Right cardiac atrium (tissue), 5 donors: Measurements from ENCODE around the gene PDCD10. TPM values are rescaled to one million over a fixed set of nuclear protein-coding genes. Genes with fewer than 3 reads are reported as not detected.

Experiments
- ATAC-seq, 2 donors: fragments of 200-7000 bp; cut with Tn5 transposase; one replicate each; pipeline versions ENCODE4 v1.8.0 to v1.9.1; 2020; ENCODE audit warnings: moderate library complexity in 2 of 2, mild to moderate bottlenecking in 1 of 2
- DNase-seq, 3 donors: peaks; one replicate each; pipeline ENCODE4 v3.0.0-alpha.2; 2020
- H3K27ac ChIP-seq: one replicate; pipeline ENCODE4 v1.5.1; 2013; ENCODE audit warnings: mild to moderate bottlenecking, low read length, control low read depth, moderate library complexity
- H3K27me3 ChIP-seq: one replicate; pipeline ENCODE4 v1.6.1; 2013; ENCODE audit not compliant: control insufficient read depth, insufficient read depth
- H3K4me1 ChIP-seq: one replicate; pipeline ENCODE4 v1.6.1; 2013; ENCODE audit warnings: low read length; ENCODE audit not compliant: control insufficient read depth, insufficient read depth
- H3K4me3 ChIP-seq: one replicate; pipeline ENCODE4 v1.5.1; 2013; ENCODE audit warnings: low read length, control low read depth
- H3K9me3 ChIP-seq: one replicate; pipeline ENCODE4 v1.6.1; 2013; ENCODE audit warnings: low read length; ENCODE audit not compliant: control insufficient read depth
- WGBS: extraction: QIAGEN DNeasy Blood & Tissue Kit; methylation state at CpG from one replicate; pipeline ENCODE4 v1.1.7; 2013; 5-methylcytosine and 5-hydroxymethylcytosine counted together
- intact Hi-C, 4 donors: fragments of 100-400 bp; cut with DNase I; formaldehyde crosslinking; loops; one replicate each; pipeline versions ENCODE4 v1.11.0 to v1.14.0; 2022 to 2023
- polyA plus RNA-seq: library from polyadenylated mRNA; stranded (reverse); fragments of 200-250 nt; gene quantifications from one replicate; pipeline ENCODE4 v1.2.3, GENCODE V29; 2013
- total RNA-seq, 4 donors: library from RNA; stranded (reverse); fragmentation: NEBNext Ultra II Directional; extraction: Animal tissue kit (Norgen Biotek cat#: 25700); gene quantifications; one replicate each; pipeline ENCODE4 v1.2.1, GENCODE V29; 2021
- donor health status: healthy with polysubstance abuse.
- donor health status: DM: no; HTN: yes; CAD: no.
- donor health status: DM: no; HTN: no; CAD: no.
- donor health status: DM: no; HTN: yes; CAD: no; lungs with severe emphysema.
- donor health status: DM: yes; HTN: yes; CAD: no.

Gene PDCD10
- total and polyA plus RNA-seq, 5 donors, result 26.6 to 32.9 (median 29.9) TPM

GRCh38 chr3:167750272-167750971 is 15.7 kb upstream of the PDCD10 start:
- WGBS, result 48% methylated on average over 3 of the region's 3 CpGs
- ATAC-seq (no peak), DNase-seq (no peak)
- Histone ChIP-seq H3K27me3 (no peaks in the 10 kb centered on the region), H3K4me3 (no peak overlapping the region), H3K4me1 (no peaks in the 10 kb centered on the region), H3K9me3 (no peaks in the 10 kb centered on the region), H3K27ac (no peak overlapping the region)
- intact Hi-C loops, result no loop called here

GRCh38 chr3:167749728-167750127 is 15.0 kb upstream of the PDCD10 start:
- intact Hi-C loops, result no loop called here
- 97% methylated on average over 2 of the region's 2 CpGs for WGBS
- ATAC-seq (no peak), DNase-seq (no peak)
- Histone ChIP-seq H3K4me3 (no peak overlapping the region), H3K9me3 (no peaks in the 10 kb centered on the region), H3K27ac (no peak overlapping the region), H3K4me1 (no peaks in the 10 kb centered on the region), H3K27me3 (no peaks in the 10 kb centered on the region)

GRCh38 chr3:167749209-167749608 is 14.5 kb upstream of the PDCD10 start:
- intact Hi-C loops, result no loop called here
- ATAC-seq, result no peak
- no peak for DNase-seq
- no peak overlapping the region for H3K27ac ChIP-seq
- no peak overlapping the region for H3K4me3 ChIP-seq
- no peaks in the 10 kb centered on the region for H3K27me3 ChIP-seq
- no peaks in the 10 kb centered on the region for H3K9me3 ChIP-seq
- H3K4me1 ChIP-seq, result no peaks in the 10 kb centered on the region

- intact Hi-C loops, result no loop called here
- no peak for ATAC-seq
- Histone ChIP-seq H3K27ac (no peak overlapping the region), H3K4me1 (no peaks in the 10 kb centered on the region), H3K4me3 (no peak overlapping the region), H3K27me3 (no peaks in the 10 kb centered on the region), H3K9me3 (no peaks in the 10 kb centered on the region)
- no peak for DNase-seq
- 88% methylated on average over 2 of the region's 2 CpGs for WGBS
These were observed 9.1 kb upstream of the PDCD10 start for GRCh38 chr3:167743799-167744198.

- no peak overlapping the region for H3K27ac ChIP-seq
- no peak for ATAC-seq
- H3K27me3 ChIP-seq, result no peaks in the 10 kb centered on the region
- no peaks in the 10 kb centered on the region for H3K4me1 ChIP-seq
- intact Hi-C loops, result no loop called here
- H3K9me3 ChIP-seq, result no peaks in the 10 kb centered on the region
- DNase-seq, result no peak
- 87% methylated on average over 2 of the region's 2 CpGs for WGBS
- no peak overlapping the region for H3K4me3 ChIP-seq
These were observed 7.6 kb upstream of the PDCD10 start for GRCh38 chr3:167742338-167742737.

- ATAC-seq, result peak in 1 of 2 donors; percentile 53
- Histone ChIP-seq H3K9me3 (no peaks in the 10 kb centered on the region), H3K4me3 (no peak overlapping the region), H3K4me1 (no peaks in the 10 kb centered on the region), H3K27ac (no peak overlapping the region), H3K27me3 (no peaks in the 10 kb centered on the region)
- DNase-seq, result no peak
- intact Hi-C loops, result no loop called here
- 57% methylated on average over 2 of the region's 2 CpGs for WGBS
These were observed 6.4 kb upstream of the PDCD10 start for GRCh38 chr3:167740961-167741587.

- H3K4me3 ChIP-seq, result no peak overlapping the region
- no peak overlapping the region for H3K27ac ChIP-seq
- ATAC-seq, result no peak
- no peaks in the 10 kb centered on the region for H3K4me1 ChIP-seq
- WGBS, result 94% methylated on average over 4 of the region's 4 CpGs
- no peak for DNase-seq
- intact Hi-C loops, result loop anchor here in 1 of 4 donors (5.0 to 10.0 kb wide), 2 partner anchors 73 to 136 kb away; no protein-coding TSS in a partner anchor
- no peaks in the 10 kb centered on the region for H3K27me3 ChIP-seq
- H3K9me3 ChIP-seq, result no peaks in the 10 kb centered on the region
These were observed 4.6 kb upstream of the PDCD10 start for GRCh38 chr3:167739190-167739810.

DNA sequence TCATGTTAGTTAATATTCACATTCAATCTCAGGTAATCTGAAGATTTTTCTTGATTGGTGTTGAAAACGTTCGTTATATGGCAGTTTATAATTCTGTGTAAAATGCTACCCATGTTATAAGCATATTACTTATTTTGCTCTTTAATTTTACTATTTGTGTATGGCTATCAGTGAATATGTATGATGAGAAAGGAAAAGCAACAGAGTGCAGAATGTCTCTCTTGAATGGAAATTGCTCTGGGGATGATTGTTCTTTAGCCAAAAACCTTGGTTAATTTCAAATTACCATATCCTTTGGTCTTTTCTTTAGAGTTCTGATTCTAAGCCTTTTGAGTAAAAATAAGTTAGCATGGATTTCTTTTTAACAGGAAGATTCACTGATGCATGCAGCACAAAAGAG is 3.3 kb upstream of the PDCD10 start:
- H3K4me1 ChIP-seq, result no peaks in the 10 kb centered on the region
- no peak for ATAC-seq
- no peak for DNase-seq
- no peaks in the 10 kb centered on the region for H3K9me3 ChIP-seq
- no peak overlapping the region for H3K4me3 ChIP-seq
- WGBS, result 75% methylated on average over 2 of the region's 2 CpGs
- no peak overlapping the region for H3K27ac ChIP-seq
- no peaks in the 10 kb centered on the region for H3K27me3 ChIP-seq
- intact Hi-C loops, result loop anchor here in 1 of 4 donors (5.0 to 10.0 kb wide), 2 partner anchors 74 to 137 kb away; no protein-coding TSS in a partner anchor

- WGBS, result 79% methylated on average over 2 of the region's 2 CpGs
- no peaks in the 10 kb centered on the region for H3K27me3 ChIP-seq
- H3K9me3 ChIP-seq, result no peaks in the 10 kb centered on the region
- ATAC-seq (no peak), DNase-seq (no peak)
- no peak overlapping the region for H3K27ac ChIP-seq
- H3K4me1 ChIP-seq, result no peaks in the 10 kb centered on the region
- intact Hi-C loops, result loop anchor here in 1 of 4 donors (5.0 to 10.0 kb wide), 2 partner anchors 75 to 138 kb away; no protein-coding TSS in a partner anchor
- H3K4me3 ChIP-seq, result no peak overlapping the region
These were observed 2.3 kb upstream of the PDCD10 start for GRCh38 chr3:167736997-167737396.

GRCh38 chr3:167736264-167736787 is 1.6 kb upstream of the PDCD10 start:
- Histone ChIP-seq H3K27ac (no peak overlapping the region), H3K9me3 (no peaks in the 10 kb centered on the region), H3K4me3 (peak overlapping the region; percentile 77), H3K4me1 (no peaks in the 10 kb centered on the region), H3K27me3 (no peaks in the 10 kb centered on the region)
- ATAC-seq, result no peak
- 27% methylated on average over 7 of the region's 7 CpGs for WGBS
- DNase-seq, result no peak
- intact Hi-C loops, result loop anchor here in 1 of 4 donors (5.0 to 10.0 kb wide), 2 partner anchors 76 to 138 kb away; no protein-coding TSS in a partner anchor
